ENCODE results near the gene MACF1. TPM values are rescaled to one million over a fixed set of nuclear protein-coding genes. Genes with fewer than 3 reads are reported as not detected.
A peak's percentile ranks its signal among the peaks of the same experiment; 100 is the strongest.

The MACF1 gene
- total and polyA plus RNA-seq, 8 donors, result 358 to 484 (median 440) TPM

GRCh38 chr1:39305555-39305954, 101.1 kb downstream of the MACF1 start:
- H3K4me1 ChIP-seq, result peaks cover 3 to 5% of the 10 kb centered on the region in 2 donors
- peaks cover 0 to 96% of the 10 kb centered on the region in 2 donors for H3K36me3 ChIP-seq
- TF ChIP-seq CTCF (IDR thresholded peaks at IDR 0.05), result no peak
- H3K27me3 ChIP-seq, result no peaks in the 10 kb centered on the region
- ATAC-seq (peak; percentile 48), DNase-seq (no peak)
- no peaks in the 10 kb centered on the region for H3K9me3 ChIP-seq
- H3K27ac ChIP-seq, result no peak overlapping the region
- H3K4me3 ChIP-seq, result no peak overlapping the region
- intact Hi-C loops (cut with DNase I), result no loop called here

GRCh38 chr1:39310015-39310414, 105.5 kb downstream of the MACF1 start:
- TF ChIP-seq CTCF (IDR thresholded peaks at IDR 0.05), result no peak
- Histone ChIP-seq H3K27ac (no peak overlapping the region), H3K36me3 (peaks cover 0 to 96% of the 10 kb centered on the region in 2 donors), H3K27me3 (no peaks in the 10 kb centered on the region), H3K9me3 (no peaks in the 10 kb centered on the region), H3K4me3 (no peak overlapping the region), H3K4me1 (peaks cover 1 to 5% of the 10 kb centered on the region in 2 donors)
- intact Hi-C loops (cut with DNase I), result no loop called here
- DNase-seq, result no peak
- ATAC-seq, result no peak

GRCh38 chr1:39310691-39311090, 106.2 kb downstream of the MACF1 start:
- Histone ChIP-seq H3K4me3 (no peak overlapping the region), H3K36me3 (peaks cover 0 to 96% of the 10 kb centered on the region in 2 donors), H3K27me3 (no peaks in the 10 kb centered on the region), H3K4me1 (peaks cover 0 to 5% of the 10 kb centered on the region in 2 donors), H3K9me3 (no peaks in the 10 kb centered on the region), H3K27ac (no peak overlapping the region)
- intact Hi-C loops (cut with DNase I), result no loop called here
- ATAC-seq, result no peak
- DNase-seq, result no peak
- no peak for TF ChIP-seq CTCF (IDR thresholded peaks at IDR 0.05)

GRCh38 chr1:39317111-39317510, 112.6 kb downstream of the MACF1 start:
- Histone ChIP-seq H3K27ac (no peak overlapping the region), H3K27me3 (no peaks in the 10 kb centered on the region)
- no peak for ATAC-seq

More at GRCh38 chr1:39317111-39317510, 112.6 kb downstream of the MACF1 start:
- no peak for DNase-seq
- Histone ChIP-seq H3K9me3 (no peaks in the 10 kb centered on the region), H3K36me3 (peaks cover 0 to 98% of the 10 kb centered on the region in 2 donors), H3K4me1 (no peaks in the 10 kb centered on the region), H3K4me3 (no peak overlapping the region)
- TF ChIP-seq CTCF (IDR thresholded peaks at IDR 0.05), result no peak
- intact Hi-C loops (cut with DNase I), result no loop called here

Data from left lung (tissue), 10 donors.